ENCODE measurements around the gene MRPS24.
"Not testable (repeated sequence)": the region's sequence is repeated elsewhere in the genome, so short reads cannot be mapped to it uniquely, and the experiment has no call there.

DNA sequence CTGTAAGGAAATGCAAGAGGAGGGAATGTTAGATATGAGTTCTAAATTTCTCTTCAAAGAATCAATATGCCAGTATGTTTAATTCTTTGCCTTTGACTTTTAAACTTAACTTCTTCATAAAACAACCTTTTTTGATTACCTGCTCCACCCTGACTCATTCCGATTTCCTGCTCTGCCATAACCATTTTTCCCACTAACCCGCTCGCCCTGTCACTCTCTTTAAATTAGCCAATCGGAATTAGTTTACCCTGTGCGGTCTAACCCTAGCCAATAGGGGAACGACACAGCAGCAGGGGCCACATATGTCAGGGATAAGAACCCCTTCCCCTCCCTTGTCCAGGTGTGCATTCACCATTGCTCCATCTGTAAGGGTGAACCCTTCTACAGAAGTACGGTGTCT, 45.9 kb downstream of the MRPS24 start:
- not testable (repeated sequence) for TF ChIP-seq POLR2A (IDR thresholded peaks at IDR 0.05)
- TF ChIP-seq, protein P1, sequence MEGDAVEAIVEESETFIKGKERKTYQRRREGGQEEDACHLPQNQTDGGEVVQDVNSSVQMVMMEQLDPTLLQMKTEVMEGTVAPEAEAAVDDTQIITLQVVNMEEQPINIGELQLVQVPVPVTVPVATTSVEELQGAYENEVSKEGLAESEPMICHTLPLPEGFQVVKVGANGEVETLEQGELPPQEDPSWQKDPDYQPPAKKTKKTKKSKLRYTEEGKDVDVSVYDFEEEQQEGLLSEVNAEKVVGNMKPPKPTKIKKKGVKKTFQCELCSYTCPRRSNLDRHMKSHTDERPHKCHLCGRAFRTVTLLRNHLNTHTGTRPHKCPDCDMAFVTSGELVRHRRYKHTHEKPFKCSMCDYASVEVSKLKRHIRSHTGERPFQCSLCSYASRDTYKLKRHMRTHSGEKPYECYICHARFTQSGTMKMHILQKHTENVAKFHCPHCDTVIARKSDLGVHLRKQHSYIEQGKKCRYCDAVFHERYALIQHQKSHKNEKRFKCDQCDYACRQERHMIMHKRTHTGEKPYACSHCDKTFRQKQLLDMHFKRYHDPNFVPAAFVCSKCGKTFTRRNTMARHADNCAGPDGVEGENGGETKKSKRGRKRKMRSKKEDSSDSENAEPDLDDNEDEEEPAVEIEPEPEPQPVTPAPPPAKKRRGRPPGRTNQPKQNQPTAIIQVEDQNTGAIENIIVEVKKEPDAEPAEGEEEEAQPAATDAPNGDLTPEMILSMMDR (IDR thresholded peaks at IDR 0.05 in 4 of 5, conservative IDR thresholded peaks at IDR 0.05 in 1 of 5) = not testable (repeated sequence)

All from gastrocnemius medialis (tissue), 4 donors.